Naive thymus-derived CD4-positive, alpha-beta T cell (primary cell): ENCODE measurements around the gene ANKRD17. TPM values are rescaled to one million over a fixed set of nuclear protein-coding genes. Genes with fewer than 3 reads are reported as not detected.
A peak's percentile ranks its signal among the peaks of the same experiment; 100 is the strongest.
"Not testable (repeated sequence)": the region's sequence is repeated elsewhere in the genome, so short reads cannot be mapped to it uniquely, and the experiment has no call there.

ENCODE experiments used
- ATAC-seq: fragments of 150-1000 bp; cut with Tn5 transposase; 2 replicates; pipeline ENCODE4 v1.10.0; 2021; ENCODE audit warnings: mild to moderate bottlenecking, moderate library complexity
- CTCF ChIA-PET: fragments of 350-600 bp; sonication (Branson Sonifier 250); formaldehyde crosslinking; loops from one replicate; lab custom pipeline; 2021; ENCODE audit warnings: antibody characterized with exemption; lab: Charles Lee
- POLR2A ChIA-PET: fragments of 350-600 bp; sonication (Branson Sonifier 250); formaldehyde crosslinking; loops from one replicate; lab custom pipeline; 2021; ENCODE audit warnings: antibody characterized with exemption, inconsistent platforms; lab: Charles Lee
- DNase-seq, 9 donors: peaks; one replicate each; pipeline versions ENCODE4 v3.0.0 to v3.0.0-alpha.2; 2020 to 2022; ENCODE audit warnings: mixed read lengths in 1 of 9
- H3K27ac ChIP-seq: one replicate; pipeline ENCODE4 v1.7.0; 2013; ENCODE audit warnings: mild to moderate bottlenecking, low read depth, low read length, moderate library complexity
- H3K27me3 ChIP-seq, 2 donors: one replicate each; pipeline ENCODE4 v1.7.0; 2013; ENCODE audit warnings: low read length in 2 of 2, mild to moderate bottlenecking in 2 of 2, moderate library complexity in 2 of 2; ENCODE audit not compliant: control insufficient read depth in 2 of 2, insufficient read depth in 2 of 2
- H3K36me3 ChIP-seq, 3 experiments: 1 replicate in 2 of 3; 2 replicates in 1 of 3; pipeline ENCODE4 v1.7.0; 2013; ENCODE audit warnings: low read length in 3 of 3, mild to moderate bottlenecking in 3 of 3, moderate library complexity in 1 of 3; ENCODE audit not compliant: insufficient read depth in 3 of 3, control insufficient read depth in 2 of 3
- H3K4me1 ChIP-seq, 2 donors: one replicate each; pipeline ENCODE4 v1.7.0; 2013; ENCODE audit warnings: low read length in 2 of 2, mild to moderate bottlenecking in 2 of 2, moderate library complexity in 1 of 2; ENCODE audit not compliant: control insufficient read depth in 2 of 2, insufficient read depth in 2 of 2
- H3K4me3 ChIP-seq: 2 replicates; pipeline ENCODE4 v1.7.0; 2013; ENCODE audit warnings: mild to moderate bottlenecking, low read length
- H3K9me3 ChIP-seq, 3 experiments: 1 replicate in 2 of 3; 2 replicates in 1 of 3; pipeline ENCODE4 v1.7.0; 2013; ENCODE audit warnings: low read length in 3 of 3; ENCODE audit not compliant: control insufficient read depth in 2 of 3
- H3K27ac Mint-ChIP-seq, 9 donors: one replicate each; pipeline ENCODE4 v1.8.0; 2020 to 2022; ENCODE audit warnings: mixed read lengths in 9 of 9, mild to moderate bottlenecking in 8 of 9, moderate library complexity in 5 of 9, inconsistent platforms in 2 of 9
- H3K27me3 Mint-ChIP-seq, 5 donors: one replicate each; pipeline ENCODE4 v1.8.0; 2021 to 2022; ENCODE audit warnings: mixed read lengths in 5 of 5, mild to moderate bottlenecking in 1 of 5
- H3K36me3 Mint-ChIP-seq, 5 donors: one replicate each; pipeline ENCODE4 v1.8.0; 2020 to 2022; ENCODE audit warnings: mixed read lengths in 5 of 5, mild to moderate bottlenecking in 3 of 5, inconsistent platforms in 1 of 5
- H3K4me1 Mint-ChIP-seq, 7 donors: one replicate each; pipeline ENCODE4 v1.8.0; 2020 to 2022; ENCODE audit warnings: mixed read lengths in 7 of 7, mild to moderate bottlenecking in 3 of 7, inconsistent platforms in 1 of 7
- H3K4me3 Mint-ChIP-seq, 10 donors: one replicate each; pipeline ENCODE4 v1.8.0; 2020 to 2022; ENCODE audit warnings: mild to moderate bottlenecking in 10 of 10, mixed read lengths in 10 of 10, moderate library complexity in 6 of 10, inconsistent platforms in 2 of 10
- H3K9me3 Mint-ChIP-seq, 11 donors: one replicate each; pipeline ENCODE4 v1.8.0; 2020 to 2022; ENCODE audit warnings: mixed read lengths in 11 of 11, mild to moderate bottlenecking in 4 of 11, inconsistent platforms in 1 of 11, moderate library complexity in 1 of 11
- intact Hi-C, 2 donors: fragments of 100-400 bp; cut with micrococcal nuclease; formaldehyde crosslinking; loops; one replicate each; pipeline ENCODE4 v1.15.1; 2023
- polyA plus RNA-seq, 2 donors: library from polyadenylated mRNA; unstranded; fragments of 300-500 nt; fragmentation: Illumina TruSeq; gene quantifications; one replicate each; pipeline ENCODE4 v1.2.3, GENCODE V29; 2021
- total RNA-seq, 6 experiments: library from RNA in 5 of 6; stranded (reverse) in 5 of 6; gene quantifications; 1 replicate in 5 of 6; 2 replicates in 1 of 6; pipeline ENCODE4 v1.2.3 and lab custom pipeline; 2021 to 2026

The ANKRD17 gene
- total and polyA plus RNA-seq, 7 experiments from 2014 or later: 13.1 to 67.5 (median 54.8) TPM

DNA sequence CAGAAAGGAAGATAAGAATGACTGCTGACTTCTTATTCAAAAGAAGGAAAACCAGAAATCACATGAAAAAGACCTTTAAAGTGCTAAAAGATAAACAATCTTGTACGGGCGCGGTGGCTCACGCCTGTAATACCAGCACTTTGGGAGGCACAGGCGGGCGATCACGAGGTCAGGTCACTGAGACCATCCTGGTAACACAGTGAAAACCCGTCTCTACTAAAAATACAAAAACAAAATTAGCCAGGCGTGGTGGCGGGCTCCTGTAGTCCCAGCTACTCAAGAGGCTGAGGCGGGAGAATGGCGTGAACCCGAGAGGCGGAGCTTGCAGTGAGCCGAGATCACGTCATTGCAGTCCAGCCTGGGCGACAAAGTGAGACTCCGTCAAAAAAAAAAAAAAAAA, 54.6 kb downstream of the ANKRD17 start:
- Mint-ChIP-seq H3K27ac (peak overlapping the region in 1 of 9 donors; percentile 75), H3K4me3 (peak overlapping the region in 2 of 10 donors; percentile 9 to 32), H3K36me3 (peaks cover 24 to 54% (median 52%) of the 10 kb centered on the region in 5 donors), H3K9me3 (peaks cover 8 to 50% (median 20%) of the 10 kb centered on the region in 11 donors), H3K4me1 (peaks cover 18 to 66% (median 50%) of the 10 kb centered on the region in 7 donors)
- POLR2A ChIA-PET, H3K27ac ChIP-seq, H3K27me3 ChIP-seq, H3K4me3 ChIP-seq, DNase-seq, H3K27me3 Mint-ChIP-seq, CTCF ChIA-PET, ATAC-seq, H3K36me3 ChIP-seq, H3K9me3 ChIP-seq, intact Hi-C loops, H3K4me1 ChIP-seq: not testable (repeated sequence)

- CTCF ChIA-PET: no interaction called here
Measured at GRCh38 chr4:73197220-73197619, 61.4 kb downstream of the ANKRD17 start.

DNA sequence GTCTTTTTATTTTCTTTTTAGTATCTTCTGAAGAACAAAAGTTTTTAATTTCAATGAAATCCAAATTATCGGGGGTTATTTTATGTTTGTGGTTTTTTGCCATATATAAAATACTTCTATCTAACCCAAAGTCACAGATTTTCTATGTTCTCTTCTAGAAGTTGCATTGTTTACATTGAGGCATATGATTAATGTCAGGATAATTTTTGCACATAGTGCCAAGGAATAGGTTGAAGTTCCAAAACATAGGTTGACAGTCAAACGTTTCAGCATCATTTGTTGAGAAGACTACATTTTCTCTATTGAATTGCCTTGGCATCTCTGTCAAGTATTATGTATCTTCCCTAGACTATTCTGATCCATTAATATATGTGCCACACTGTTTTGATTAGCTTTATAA, 64.5 kb downstream of the ANKRD17 start:
- H3K4me3 ChIP-seq: no peak overlapping the region
- ATAC-seq (no peak), DNase-seq (no peak)
- POLR2A ChIA-PET: no interaction called here
- no peaks in the 10 kb centered on the region for H3K36me3 ChIP-seq
- H3K4me1 Mint-ChIP-seq: peaks cover 12 to 65% (median 54%) of the 10 kb centered on the region in 7 donors
- no peaks in the 10 kb centered on the region for H3K27me3 Mint-ChIP-seq
- H3K4me1 ChIP-seq: no peaks in the 10 kb centered on the region
- H3K9me3 ChIP-seq: no peaks in the 10 kb centered on the region
- no peak overlapping the region for H3K4me3 Mint-ChIP-seq
- H3K27ac ChIP-seq: no peak overlapping the region
- no peaks in the 10 kb centered on the region for H3K27me3 ChIP-seq
- H3K27ac Mint-ChIP-seq: peak overlapping the region in 1 of 9 donors; percentile 72
- H3K36me3 Mint-ChIP-seq: peaks cover 0 to 40% (median 8%) of the 10 kb centered on the region in 5 donors
- CTCF ChIA-PET: no interaction called here
- H3K9me3 Mint-ChIP-seq: peaks cover 0 to 3% (median 0%) of the 10 kb centered on the region in 11 donors
- intact Hi-C loops: no loop called here

More at GRCh38 chr4:73197220-73197619, 61.4 kb downstream of the ANKRD17 start:
- H3K4me3 ChIP-seq: no peak overlapping the region
- no peak overlapping the region for H3K4me3 Mint-ChIP-seq
- DNase-seq: no peak
- H3K27me3 ChIP-seq: no peaks in the 10 kb centered on the region
- intact Hi-C loops: no loop called here
- H3K4me1 ChIP-seq: peaks cover 3 to 7% of the 10 kb centered on the region in 2 donors
- H3K36me3 Mint-ChIP-seq: peaks cover 0 to 28% (median 6%) of the 10 kb centered on the region in 5 donors
- no peaks in the 10 kb centered on the region for H3K9me3 ChIP-seq
- no peak overlapping the region for H3K27ac Mint-ChIP-seq
- POLR2A ChIA-PET: no interaction called here
- no peaks in the 10 kb centered on the region for H3K36me3 ChIP-seq
- peaks cover 11 to 75% (median 54%) of the 10 kb centered on the region in 7 donors for H3K4me1 Mint-ChIP-seq
- H3K9me3 Mint-ChIP-seq: peaks cover 0 to 6% (median 0%) of the 10 kb centered on the region in 11 donors
- H3K27me3 Mint-ChIP-seq: no peaks in the 10 kb centered on the region
- ATAC-seq: no peak
- no peak overlapping the region for H3K27ac ChIP-seq

GRCh38 chr4:73193659-73194058, 64.9 kb downstream of the ANKRD17 start:
- POLR2A ChIA-PET: no interaction called here

GRCh38 chr4:73193155-73193554, 65.4 kb downstream of the ANKRD17 start:
- ATAC-seq: no peak
- POLR2A ChIA-PET: no interaction called here
- Mint-ChIP-seq H3K9me3 (peaks cover 0 to 5% (median 0%) of the 10 kb centered on the region in 11 donors), H3K27me3 (no peaks in the 10 kb centered on the region), H3K4me1 (peaks cover 14 to 63% (median 55%) of the 10 kb centered on the region in 7 donors), H3K36me3 (peaks cover 0 to 42% (median 16%) of the 10 kb centered on the region in 5 donors), H3K4me3 (peak overlapping the region in 1 of 10 donors; percentile 21), H3K27ac (peak overlapping the region in 3 of 9 donors; percentile 4 to 72 (median 28))
- no peaks in the 10 kb centered on the region for H3K27me3 ChIP-seq
- no peaks in the 10 kb centered on the region for H3K4me1 ChIP-seq
- intact Hi-C loops: no loop called here
- CTCF ChIA-PET: interaction anchor here (0.7 kb wide), 1 partner anchor 1663 kb away, joined by 4 read pairs; no protein-coding TSS in a partner anchor
- no peak overlapping the region for H3K4me3 ChIP-seq
- no peaks in the 10 kb centered on the region for H3K36me3 ChIP-seq
- H3K9me3 ChIP-seq: no peaks in the 10 kb centered on the region
- no peak overlapping the region for H3K27ac ChIP-seq
- DNase-seq: no peak

More at GRCh38 chr4:73193659-73194058, 64.9 kb downstream of the ANKRD17 start:
- H3K36me3 Mint-ChIP-seq: peaks cover 0 to 40% (median 12%) of the 10 kb centered on the region in 5 donors
- peak overlapping the region in 3 of 9 donors; percentile 4 to 72 (median 28) for H3K27ac Mint-ChIP-seq
- Histone ChIP-seq H3K27me3 (no peaks in the 10 kb centered on the region), H3K27ac (no peak overlapping the region), H3K36me3 (no peaks in the 10 kb centered on the region), H3K9me3 (no peaks in the 10 kb centered on the region), H3K4me1 (no peaks in the 10 kb centered on the region), H3K4me3 (no peak overlapping the region)
- CTCF ChIA-PET: no interaction called here
- DNase-seq (no peak), ATAC-seq (no peak)
- peaks cover 0 to 5% (median 0%) of the 10 kb centered on the region in 11 donors for H3K9me3 Mint-ChIP-seq
- intact Hi-C loops: no loop called here
- H3K27me3 Mint-ChIP-seq: no peaks in the 10 kb centered on the region
- H3K4me3 Mint-ChIP-seq: peak overlapping the region in 1 of 10 donors; percentile 21
- peaks cover 15 to 65% (median 54%) of the 10 kb centered on the region in 7 donors for H3K4me1 Mint-ChIP-seq

- no peak for DNase-seq
- no peak overlapping the region for H3K27ac ChIP-seq
- POLR2A ChIA-PET: no interaction called here
- no peaks in the 10 kb centered on the region for H3K36me3 ChIP-seq
- H3K9me3 ChIP-seq: no peaks in the 10 kb centered on the region
- Mint-ChIP-seq H3K9me3 (peaks cover 0 to 5% (median 0%) of the 10 kb centered on the region in 11 donors), H3K36me3 (peaks cover 0 to 43% (median 24%) of the 10 kb centered on the region in 5 donors), H3K27ac (no peak overlapping the region), H3K27me3 (no peaks in the 10 kb centered on the region), H3K4me3 (peak overlapping the region in 1 of 10 donors; percentile 1), H3K4me1 (peaks cover 17 to 65% (median 56%) of the 10 kb centered on the region in 7 donors)
- intact Hi-C loops: no loop called here
- H3K27me3 ChIP-seq: no peaks in the 10 kb centered on the region
- CTCF ChIA-PET: no interaction called here
- no peaks in the 10 kb centered on the region for H3K4me1 ChIP-seq
- no peak for ATAC-seq
- H3K4me3 ChIP-seq: no peak overlapping the region
Measured at GRCh38 chr4:73189274-73189810, 69.3 kb downstream of the ANKRD17 start.
